Measurements from ENCODE around the gene DLGAP1. TPM values are rescaled to one million over a fixed set of nuclear protein-coding genes. Genes with fewer than 3 reads are reported as not detected.

Gene DLGAP1
- total and polyA plus RNA-seq, 2 experiments from 2014 or later = 0.13 to 0.22 TPM

GRCh38 chr18:3727274-3727673 is 727.8 kb downstream of the DLGAP1 start:
- Histone ChIP-seq H3K27me3 (replicated peaks; ENCODE audit: insufficient read depth) (peaks cover 12% of the 10 kb centered on the region; the same call in 1 of the 2 replicates), H2AFZ (no peak overlapping the region), H3K27ac (no peak overlapping the region), H3K9me3 (ENCODE audit: low read depth) (no peaks in the 10 kb centered on the region), H3K36me3 (ENCODE audit: low read depth) (no peaks in the 10 kb centered on the region), H4K20me1 (ENCODE audit: insufficient read depth) (no peaks in the 10 kb centered on the region), H3K4me1 (ENCODE audit: insufficient read depth) (no peaks in the 10 kb centered on the region), H3F3A (ENCODE audit: insufficient read depth) (no peaks in the 10 kb centered on the region), H3K9me2 (ENCODE audit: insufficient read depth) (no peaks in the 10 kb centered on the region), H3K4me3 (no peak overlapping the region), H3K9ac (no peak overlapping the region), H3K4me2 (ENCODE audit: unreplicated experiment) (no peak overlapping the region), H3K79me2 (ENCODE audit: insufficient read depth) (no peaks in the 10 kb centered on the region)
- 22 to 31% methylated on average over 7 of the region's 7 CpGs for WGBS, 2 experiments (ENCODE audit: low coverage in 1 of 2, low lambda C conversion rate in 2 of 2, missing lambda C conversion rate in 2 of 2)
- DNase-seq = no peak
- in situ Hi-C loops (cut with MboI) = no loop called here
- TF ChIP-seq EZH2phosphoT487 (IDR thresholded peaks at IDR 0.05; ENCODE audit: insufficient read depth, low read depth) (no peak), EZH2 (IDR thresholded peaks at IDR 0.05; ENCODE audit: insufficient read depth, poor library complexity, severe bottlenecking) (no peak)

GRCh38 chr18:3726238-3726951 is 728.7 kb downstream of the DLGAP1 start:
- Histone ChIP-seq H4K20me1 (ENCODE audit: insufficient read depth) (no peaks in the 10 kb centered on the region), H3K79me2 (ENCODE audit: insufficient read depth) (no peaks in the 10 kb centered on the region), H3K27me3 (replicated peaks; ENCODE audit: insufficient read depth) (peaks cover 7% of the 10 kb centered on the region; the same call in 1 of the 2 replicates), H3K4me2 (ENCODE audit: unreplicated experiment) (no peak overlapping the region), H3K4me3 (no peak overlapping the region), H3K36me3 (ENCODE audit: low read depth) (no peaks in the 10 kb centered on the region), H3K9ac (no peak overlapping the region), H2AFZ (no peak overlapping the region), H3K4me1 (ENCODE audit: insufficient read depth) (no peaks in the 10 kb centered on the region), H3F3A (ENCODE audit: insufficient read depth) (no peaks in the 10 kb centered on the region), H3K9me3 (ENCODE audit: low read depth) (no peaks in the 10 kb centered on the region), H3K27ac (no peak overlapping the region), H3K9me2 (ENCODE audit: insufficient read depth) (no peaks in the 10 kb centered on the region)
- in situ Hi-C loops (cut with MboI) = no loop called here
- no peak for TF ChIP-seq EZH2phosphoT487 (IDR thresholded peaks at IDR 0.05; ENCODE audit: insufficient read depth, low read depth)
- no peak for TF ChIP-seq EZH2 (IDR thresholded peaks at IDR 0.05; ENCODE audit: insufficient read depth, poor library complexity, severe bottlenecking)
- DNase-seq = no peak
- WGBS, 2 experiments (ENCODE audit: low coverage in 1 of 2, low lambda C conversion rate in 2 of 2, missing lambda C conversion rate in 2 of 2) = 44 to 47% methylated on average over 4 of the region's 4 CpGs

GRCh38 chr18:3725115-3725514 is 730.0 kb downstream of the DLGAP1 start:
- Histone ChIP-seq H3K4me1 (ENCODE audit: insufficient read depth) (no peaks in the 10 kb centered on the region), H3K9me2 (ENCODE audit: insufficient read depth) (no peaks in the 10 kb centered on the region), H3K36me3 (ENCODE audit: low read depth) (no peaks in the 10 kb centered on the region), H3F3A (ENCODE audit: insufficient read depth) (no peaks in the 10 kb centered on the region), H4K20me1 (ENCODE audit: insufficient read depth) (no peaks in the 10 kb centered on the region), H3K9me3 (ENCODE audit: low read depth) (no peaks in the 10 kb centered on the region), H3K27ac (no peak overlapping the region), H3K4me2 (ENCODE audit: unreplicated experiment) (no peak overlapping the region), H3K4me3 (no peak overlapping the region), H3K9ac (no peak overlapping the region), H3K27me3 (replicated peaks; ENCODE audit: insufficient read depth) (peaks cover 7% of the 10 kb centered on the region; the same call in 1 of the 2 replicates), H2AFZ (no peak overlapping the region), H3K79me2 (ENCODE audit: insufficient read depth) (no peaks in the 10 kb centered on the region)
- WGBS, 2 experiments (ENCODE audit: low coverage in 1 of 2, low lambda C conversion rate in 2 of 2, missing lambda C conversion rate in 2 of 2) = 11 to 17% methylated on average over 2 of the region's 2 CpGs
- in situ Hi-C loops (cut with MboI) = no loop called here
- DNase-seq = no peak
- no peak for TF ChIP-seq EZH2phosphoT487 (IDR thresholded peaks at IDR 0.05; ENCODE audit: insufficient read depth, low read depth)
- TF ChIP-seq EZH2 (IDR thresholded peaks at IDR 0.05; ENCODE audit: insufficient read depth, poor library complexity, severe bottlenecking) = no peak

GRCh38 chr18:3723554-3723953 is 731.6 kb downstream of the DLGAP1 start:
- no peak for TF ChIP-seq EZH2 (IDR thresholded peaks at IDR 0.05; ENCODE audit: insufficient read depth, poor library complexity, severe bottlenecking)
- no peak for TF ChIP-seq EZH2phosphoT487 (IDR thresholded peaks at IDR 0.05; ENCODE audit: insufficient read depth, low read depth)
- no peaks in the 10 kb centered on the region for H3F3A ChIP-seq (ENCODE audit: insufficient read depth)
- no peak overlapping the region for H2AFZ ChIP-seq
- H3K9me3 ChIP-seq (ENCODE audit: low read depth) = no peaks in the 10 kb centered on the region
- peaks cover 7% of the 10 kb centered on the region; the same call in 1 of the 2 replicates for H3K27me3 ChIP-seq (replicated peaks; ENCODE audit: insufficient read depth)
- no peak for DNase-seq
- no peaks in the 10 kb centered on the region for H3K36me3 ChIP-seq (ENCODE audit: low read depth)
- no peak overlapping the region for H3K27ac ChIP-seq
- no peak overlapping the region for H3K4me3 ChIP-seq
- in situ Hi-C loops (cut with MboI) = no loop called here
- H4K20me1 ChIP-seq (ENCODE audit: insufficient read depth) = no peaks in the 10 kb centered on the region
- no peaks in the 10 kb centered on the region for H3K9me2 ChIP-seq (ENCODE audit: insufficient read depth)
- no peak overlapping the region for H3K4me2 ChIP-seq (ENCODE audit: unreplicated experiment)
- no peak overlapping the region for H3K9ac ChIP-seq
- H3K79me2 ChIP-seq (ENCODE audit: insufficient read depth) = no peaks in the 10 kb centered on the region
- H3K4me1 ChIP-seq (ENCODE audit: insufficient read depth) = no peaks in the 10 kb centered on the region
